Epithelial cell of prostate (primary cell): Measurements from ENCODE around the gene SREBF1.

ENCODE experiments used
- DNase-seq: peaks from one replicate; pipeline ENCODE4 v3.0.0-alpha.2; 2011; ENCODE audit warnings: low read depth, low spot score
- H3K27ac ChIP-seq: fragments of 450-650 bp; 2 replicates; pipeline ENCODE4 v1.5.1; 2017; ENCODE audit warnings: mild to moderate bottlenecking

Gene SREBF1

DNA sequence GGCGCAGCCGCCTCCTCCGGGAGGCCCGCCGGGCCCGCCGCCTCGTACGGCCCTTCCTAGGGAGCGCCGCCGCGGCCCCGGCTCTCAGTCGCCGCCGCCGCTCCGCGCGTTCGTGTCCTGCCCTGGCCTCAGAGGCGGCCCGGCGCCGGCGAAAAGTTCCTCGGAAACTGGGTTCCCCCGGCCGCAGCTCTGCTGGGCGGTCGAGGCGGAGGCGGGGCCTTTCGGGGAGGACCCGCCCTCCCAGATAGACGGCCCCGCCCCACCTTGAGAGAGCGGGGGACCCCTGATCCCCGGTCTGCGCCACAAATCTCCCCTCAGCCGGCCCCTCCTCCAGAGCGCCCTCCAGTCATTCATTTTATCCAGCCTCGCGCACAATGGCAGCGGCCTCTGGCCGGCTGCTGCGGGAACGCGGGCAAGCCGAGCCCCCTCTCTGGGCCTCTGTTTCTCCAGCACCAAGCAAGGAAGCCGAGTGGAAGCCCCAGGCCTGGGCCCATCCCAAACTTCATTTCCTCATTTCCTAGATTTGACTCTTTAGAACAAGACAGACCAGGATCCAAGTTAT, at the start of gene SREBF1:
SREBF1 (minus strand) TSS at position 169 of the 562 bp plus-strand sequence. CDS start 169 bp downstream, outside the sequence.
- no peak for DNase-seq

DNA sequence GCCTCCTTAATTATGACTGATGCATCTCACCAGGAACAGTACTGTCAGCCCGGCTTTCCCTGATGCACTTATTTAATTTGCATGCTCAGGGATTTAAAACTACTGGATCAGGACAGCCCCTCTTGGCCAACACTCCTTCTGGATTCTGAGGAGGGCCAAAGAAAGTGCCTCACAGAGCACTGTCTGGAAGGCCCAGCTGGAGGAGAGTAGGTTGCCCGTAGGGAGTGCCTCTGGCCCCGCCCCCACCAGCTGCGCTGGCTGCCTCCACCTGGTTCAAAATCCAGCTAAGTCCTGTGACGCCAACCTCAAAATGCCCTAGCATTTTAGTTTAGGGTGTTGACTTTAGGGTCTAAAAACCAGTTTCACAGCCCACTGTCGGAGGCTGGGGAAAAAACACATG, 49.4 kb upstream of the SREBF1 start:
- no peak overlapping the region for H3K27ac ChIP-seq

More for the DNA sequence above, at the start of gene SREBF1:
- H3K27ac ChIP-seq = peak within 1 kb of the TSS; percentile 100

DNA sequence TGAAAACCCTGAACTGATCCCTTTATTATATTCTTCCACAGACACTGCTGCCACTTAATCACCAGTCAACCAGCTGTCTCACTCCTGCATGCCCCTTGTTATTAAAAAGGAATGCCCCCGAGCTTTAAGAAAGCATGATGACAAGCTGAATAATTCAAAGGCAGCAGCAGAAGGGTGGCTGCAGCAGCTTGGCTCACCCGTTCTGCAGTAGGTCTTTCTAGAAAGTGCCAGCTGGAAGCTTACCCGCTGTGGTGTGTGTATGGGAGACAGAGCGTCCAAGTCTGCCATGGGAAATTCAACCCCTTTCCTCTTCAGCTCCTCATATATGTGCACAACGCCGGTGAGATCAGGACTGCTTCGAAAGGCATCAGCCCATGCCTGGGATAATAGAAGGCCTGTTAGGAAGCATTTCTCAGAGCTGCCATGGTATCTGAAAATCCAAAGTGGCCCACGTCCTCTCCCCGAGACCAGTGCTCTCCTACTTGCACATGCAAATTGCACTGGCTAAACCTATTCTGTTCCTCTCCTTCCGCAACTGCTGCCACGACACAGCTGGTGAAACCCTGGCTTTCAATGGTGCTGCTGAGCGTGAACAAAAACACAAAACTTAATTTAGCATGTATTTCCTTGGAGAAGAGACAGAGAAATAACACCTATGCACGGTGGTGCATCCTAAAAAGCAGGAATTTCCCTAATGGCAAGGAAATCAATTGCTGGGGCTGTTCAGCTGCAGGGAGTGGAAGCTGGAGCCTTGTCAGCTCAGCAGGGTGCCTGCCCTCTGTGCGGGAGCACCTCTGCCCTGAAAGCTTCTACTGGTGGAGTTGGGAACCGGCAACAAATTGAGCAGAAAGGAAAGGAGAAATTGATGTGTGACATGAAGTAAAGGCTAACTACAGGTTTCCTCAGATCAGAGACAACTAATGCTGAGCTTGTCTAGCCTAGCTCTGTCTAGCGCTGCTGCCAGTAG, 47.9 kb upstream of the SREBF1 start:
- H3K27ac ChIP-seq = no peak overlapping the region

More for the DNA sequence above, 49.4 kb upstream of the SREBF1 start:
- DNase-seq = no peak

DNA sequence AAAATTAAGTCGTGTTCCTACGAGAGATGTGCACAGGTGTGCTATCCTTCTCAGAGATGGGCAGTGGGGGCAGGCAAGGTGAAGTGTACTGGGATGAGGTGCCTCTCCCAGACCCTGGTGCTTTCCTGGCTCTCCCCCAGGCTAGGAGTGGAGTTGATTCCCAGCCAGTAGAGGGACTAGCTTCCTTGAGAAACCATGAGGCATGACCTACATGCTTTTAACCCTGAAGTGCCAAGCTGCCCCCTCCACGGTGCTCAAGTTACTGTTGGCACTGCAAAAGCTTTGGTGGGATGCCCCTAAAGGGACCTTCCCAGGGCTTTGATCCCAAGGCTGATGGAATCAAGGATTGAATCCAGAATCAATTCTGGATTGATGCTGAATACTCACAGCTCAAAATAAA, 47.0 kb upstream of the SREBF1 start:
- no peak for DNase-seq
- H3K27ac ChIP-seq = no peak overlapping the region

More for the DNA sequence above, 47.9 kb upstream of the SREBF1 start:
- DNase-seq = no peak

DNA sequence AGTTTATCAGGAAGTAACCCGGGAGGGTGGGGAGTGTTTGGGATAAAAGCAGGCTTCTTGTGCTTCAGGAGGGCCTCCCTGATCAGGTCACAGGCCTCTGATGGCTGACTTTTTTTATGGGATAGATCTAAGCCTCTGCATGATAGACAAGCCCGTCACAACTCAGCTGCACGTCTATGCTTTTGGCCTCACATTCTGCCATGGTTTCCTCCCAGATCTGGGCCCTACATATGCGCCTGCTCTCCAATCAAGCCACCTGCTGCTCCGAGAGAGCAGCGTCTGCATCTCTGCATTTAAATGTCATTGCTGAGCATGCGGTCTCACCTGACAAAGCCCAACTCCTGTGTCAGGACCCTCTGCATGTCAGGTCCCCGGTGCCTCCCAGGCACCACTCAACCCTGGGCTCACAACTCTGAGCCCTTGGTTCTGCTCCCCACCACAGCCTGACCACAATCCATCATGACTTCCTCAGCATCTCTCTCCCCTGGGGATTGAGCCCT, 45.3 kb upstream of the SREBF1 start:
- no peak overlapping the region for H3K27ac ChIP-seq
- no peak for DNase-seq

DNA sequence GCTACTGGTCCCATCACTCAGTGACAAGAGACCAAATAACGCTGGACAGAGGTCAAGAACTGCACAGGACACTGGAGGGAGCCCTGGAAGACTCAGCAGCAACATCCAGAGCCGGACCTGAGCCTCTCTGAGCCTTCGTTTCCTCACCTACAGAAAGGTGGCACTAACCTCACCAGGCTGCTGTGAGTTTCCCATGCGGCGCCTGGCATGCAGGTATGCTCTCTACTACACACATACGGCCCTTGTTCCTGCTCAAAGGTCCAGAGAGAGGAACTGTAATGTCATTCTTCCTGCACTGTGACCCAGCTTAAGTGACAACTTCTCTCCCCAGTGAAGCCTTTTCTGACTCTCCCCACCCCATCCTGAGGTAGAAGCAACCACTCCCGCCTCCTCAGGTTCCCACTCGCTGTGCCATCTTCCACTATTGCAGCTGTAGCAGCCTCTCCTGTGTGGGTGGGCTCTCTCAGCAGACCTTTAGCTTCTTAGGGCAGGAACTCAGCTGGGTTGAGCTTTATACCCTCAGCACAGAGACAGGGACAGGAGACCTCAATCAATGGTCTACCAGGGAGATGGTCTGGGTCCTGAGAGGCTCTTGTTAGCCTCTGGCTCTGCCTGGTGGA, 43.9 kb upstream of the SREBF1 start:
- no peak for DNase-seq
- no peak overlapping the region for H3K27ac ChIP-seq

DNA sequence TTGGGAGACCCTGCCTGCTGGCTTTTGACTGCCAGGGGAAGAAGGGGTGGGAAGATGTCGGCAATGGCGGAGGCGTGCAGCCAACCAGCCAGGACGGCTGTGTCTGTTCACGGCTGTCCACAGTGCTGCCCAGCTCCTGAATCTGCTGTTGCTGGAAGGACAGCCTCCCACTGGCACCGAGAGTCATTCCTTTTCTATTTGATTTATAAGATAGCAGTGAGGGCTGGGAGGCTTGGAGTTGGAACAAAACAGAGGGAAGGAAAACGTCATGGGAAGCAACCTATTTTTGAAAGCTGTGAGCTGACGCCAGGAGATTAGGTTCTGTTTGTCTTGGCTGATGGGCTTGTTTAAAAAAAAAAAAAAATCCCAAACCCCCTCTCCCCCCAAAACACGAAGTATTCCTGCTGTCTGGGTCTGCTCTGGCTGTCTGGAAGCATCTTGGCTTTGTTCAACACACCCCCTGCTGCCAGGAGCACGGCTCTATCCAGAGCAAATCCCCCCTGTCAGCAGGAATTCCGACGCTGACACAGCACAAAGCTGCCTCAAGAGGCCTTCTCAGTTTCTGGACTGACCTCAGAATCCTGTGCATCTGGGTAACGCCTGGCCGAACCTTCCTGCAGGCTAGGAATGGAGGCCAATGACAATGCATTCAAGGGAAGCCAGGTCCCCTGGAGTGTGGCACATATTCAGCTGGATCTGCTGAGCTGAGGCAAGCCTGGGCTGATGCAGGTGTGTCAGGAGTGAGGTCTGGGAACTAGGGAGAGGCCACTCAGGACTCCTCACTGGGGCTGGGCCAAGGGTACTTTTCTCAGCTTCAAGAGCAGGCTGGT, 41.0 kb upstream of the SREBF1 start:
- DNase-seq = no peak
- peak overlapping the region; percentile 17 for H3K27ac ChIP-seq

DNA sequence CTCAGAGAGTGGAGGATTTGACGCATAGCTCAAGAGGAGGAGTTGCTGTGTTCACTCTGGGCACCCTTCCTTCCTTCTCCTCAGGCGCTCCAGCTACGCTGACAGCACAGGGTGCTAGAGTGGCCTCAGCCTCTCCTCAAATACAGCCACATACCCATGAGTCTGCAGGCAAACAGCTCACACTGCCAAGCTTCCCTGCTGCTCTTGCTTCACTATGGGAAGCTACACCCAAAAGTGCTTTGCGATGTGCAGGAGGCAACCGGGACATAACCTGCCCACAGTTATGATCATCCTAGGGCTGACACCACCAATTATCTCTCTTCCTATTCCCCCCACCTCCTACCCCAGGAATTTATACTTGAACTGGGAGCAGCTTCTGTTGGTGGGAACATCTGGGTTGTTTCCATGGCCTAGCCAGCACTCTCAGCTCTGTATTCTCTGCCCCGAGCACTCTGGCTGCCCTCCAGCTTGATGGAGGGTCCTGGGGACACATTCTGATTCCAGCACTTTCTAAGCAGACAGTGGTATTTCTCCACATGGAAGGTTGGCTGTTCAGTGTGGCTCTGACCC, 40.3 kb upstream of the SREBF1 start:
- peak overlapping the region; percentile 17 for H3K27ac ChIP-seq
- DNase-seq = no peak

DNA sequence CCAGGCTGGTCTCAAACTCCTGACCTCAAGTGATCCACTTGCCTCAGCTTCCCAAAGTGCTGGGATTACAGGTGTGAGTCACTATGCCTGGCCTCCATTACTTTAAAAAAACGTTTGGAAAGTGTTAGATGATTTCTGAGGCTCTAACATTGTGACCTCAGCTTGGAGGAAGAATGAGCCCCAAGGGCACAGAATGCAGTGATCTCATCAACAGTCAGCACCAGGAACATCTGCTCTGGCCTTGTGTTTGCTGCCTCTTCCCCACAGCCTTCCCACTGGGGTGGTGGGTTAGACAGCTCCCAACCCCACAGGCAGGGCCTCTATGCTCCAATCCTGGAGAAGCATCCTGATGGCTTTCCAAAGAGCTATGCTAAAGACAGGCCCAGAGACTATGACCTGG, 37.7 kb upstream of the SREBF1 start:
- DNase-seq = peak; percentile 57
- peak overlapping the region; percentile 34 for H3K27ac ChIP-seq

DNA sequence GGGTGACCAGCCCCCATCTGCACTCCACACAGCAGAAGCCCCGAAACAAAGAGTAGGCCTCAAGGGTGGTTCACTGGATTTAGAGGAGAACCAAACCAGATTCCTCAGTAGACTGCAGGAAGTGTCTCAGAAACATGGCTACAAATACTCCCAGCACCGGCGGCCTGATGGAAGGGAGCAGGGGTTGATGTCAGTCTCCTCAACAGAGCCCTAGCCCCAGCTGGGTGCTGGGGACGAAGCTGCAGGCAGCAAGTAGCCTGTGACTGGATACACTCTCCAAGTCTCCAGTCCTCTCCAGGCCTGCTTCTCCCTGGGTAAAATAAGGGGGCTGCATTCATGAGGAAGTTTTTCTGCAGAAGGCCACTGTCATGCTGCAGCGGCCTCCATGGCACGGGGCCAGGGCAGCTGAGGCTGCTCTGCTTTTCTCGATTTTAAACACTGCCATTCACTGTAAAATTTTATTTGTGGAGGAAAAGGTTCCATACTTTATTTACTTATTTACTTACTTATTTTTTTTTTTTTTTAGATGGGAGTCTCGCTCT, 36.7 kb upstream of the SREBF1 start:
- no peak for DNase-seq
- no peak overlapping the region for H3K27ac ChIP-seq

DNA sequence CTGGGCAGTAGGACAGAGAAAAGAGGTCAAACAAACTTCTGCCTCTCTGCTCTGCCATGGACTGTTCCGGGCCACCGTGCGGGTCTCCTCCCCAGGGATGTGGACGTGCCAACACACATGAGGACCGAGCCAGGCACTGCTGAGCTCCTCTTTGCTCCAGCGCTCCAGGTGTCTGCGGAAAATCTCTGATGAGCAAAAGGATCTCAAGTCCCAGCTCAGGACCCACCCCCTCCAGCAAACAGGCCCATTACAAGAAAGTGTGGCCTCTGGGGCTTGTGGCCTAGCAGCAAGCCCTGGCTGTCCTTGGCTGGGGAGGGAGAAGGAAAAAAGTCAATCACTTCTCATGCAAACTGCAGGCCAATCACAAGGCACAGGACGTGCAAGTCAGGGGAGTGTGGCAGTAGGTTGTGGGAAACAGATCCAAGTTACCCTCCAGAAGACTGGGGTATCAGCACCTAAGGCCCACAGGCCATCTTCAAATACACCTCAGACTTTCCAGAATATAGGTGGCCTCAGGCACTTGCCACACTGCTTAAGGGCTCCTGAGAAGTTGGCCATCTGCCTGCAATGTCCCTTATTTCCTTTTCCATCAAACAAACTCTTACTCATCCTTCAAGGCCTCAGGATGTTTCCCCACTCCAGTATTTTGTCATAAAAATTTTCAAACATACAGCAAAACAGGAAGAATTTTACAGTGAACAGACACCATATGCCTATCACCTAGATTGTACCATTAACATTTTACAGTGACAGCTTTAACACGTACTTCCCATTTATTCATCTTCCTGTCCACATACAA, 36.0 kb upstream of the SREBF1 start:
- DNase-seq = no peak
- no peak overlapping the region for H3K27ac ChIP-seq

DNA sequence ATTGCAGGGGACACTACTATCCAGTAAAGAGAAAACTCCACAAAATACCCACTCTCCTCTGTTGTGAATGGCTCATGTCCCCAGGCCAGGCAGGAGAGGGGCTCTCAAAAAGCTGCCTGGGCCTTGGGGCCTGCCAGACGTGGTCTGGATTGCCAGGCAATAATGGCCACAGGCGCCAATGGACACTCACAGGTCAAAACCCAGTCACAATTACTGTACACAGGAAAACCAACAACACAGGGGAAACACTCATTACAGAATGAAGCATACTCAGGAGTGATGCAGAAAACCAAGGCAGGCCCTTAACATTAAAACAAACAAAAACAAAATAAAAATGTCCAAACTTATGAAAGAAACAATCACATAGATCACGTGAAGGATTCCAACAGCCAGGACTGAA, 35.1 kb upstream of the SREBF1 start:
- DNase-seq = no peak

DNA sequence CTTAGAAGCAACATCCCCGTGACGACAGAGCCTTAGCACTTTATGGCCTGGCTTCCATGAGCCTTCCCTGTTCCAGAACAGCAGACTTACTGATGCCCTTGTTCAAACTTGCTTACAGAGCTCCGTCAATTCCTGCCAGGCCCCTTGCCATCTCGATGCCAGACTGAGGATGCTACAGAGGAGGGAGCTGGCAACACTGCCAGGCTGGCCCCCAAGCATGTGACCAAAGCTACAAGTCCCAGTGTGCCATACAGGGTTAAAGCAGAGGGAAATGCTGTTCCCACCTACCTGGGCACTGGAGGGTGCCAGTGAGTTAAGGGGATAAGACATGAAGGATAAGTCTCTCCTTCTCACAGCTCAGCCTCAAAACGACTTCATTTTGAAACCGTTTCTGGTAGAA, 33.5 kb upstream of the SREBF1 start:
- H3K27ac ChIP-seq = no peak overlapping the region
- DNase-seq = no peak

More for the DNA sequence above, 35.1 kb upstream of the SREBF1 start:
- no peak overlapping the region for H3K27ac ChIP-seq

DNA sequence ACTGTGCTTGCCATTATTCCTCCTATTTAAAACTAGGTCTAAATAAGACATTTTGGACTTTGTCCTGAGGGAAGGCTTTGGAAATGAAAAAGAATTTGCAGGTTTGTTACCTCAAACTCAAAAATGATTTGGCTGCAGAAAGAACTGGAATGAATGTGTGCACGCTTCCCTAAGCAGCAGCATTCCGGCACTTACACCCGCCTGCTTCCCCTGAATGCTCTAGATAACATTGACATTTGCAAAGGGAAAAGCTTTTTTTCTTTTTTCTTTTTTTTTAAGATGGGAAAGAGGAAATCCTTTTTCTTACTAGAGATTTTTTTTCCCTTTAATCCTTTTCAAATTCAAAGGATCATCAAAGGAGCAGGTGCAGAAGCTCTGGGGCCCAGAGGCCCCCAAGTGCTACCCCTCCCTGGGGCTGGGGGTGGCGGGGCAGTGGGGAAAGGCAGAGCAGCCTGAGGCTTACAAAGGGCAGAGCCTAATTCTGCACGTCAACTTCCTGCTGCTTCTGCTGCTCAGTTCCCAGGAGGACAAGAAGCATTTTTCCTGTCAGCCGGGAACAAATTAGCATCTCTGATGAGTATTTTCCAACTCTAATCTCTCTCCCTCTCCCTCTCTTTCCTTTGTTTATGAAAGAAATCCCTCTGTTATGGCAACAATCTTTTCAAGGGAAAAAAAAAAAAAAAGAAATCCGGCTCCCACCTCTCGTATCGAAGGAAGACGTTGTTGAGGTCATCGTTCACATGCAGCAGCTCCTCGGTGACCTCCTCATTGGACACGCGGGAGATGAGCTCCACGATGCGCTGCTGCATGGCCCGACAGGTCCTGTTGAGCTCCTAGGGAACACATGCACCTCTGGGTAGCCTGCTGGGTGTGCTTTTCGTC, 32.1 kb upstream of the SREBF1 start:
- no peak overlapping the region for H3K27ac ChIP-seq
- DNase-seq = no peak

DNA sequence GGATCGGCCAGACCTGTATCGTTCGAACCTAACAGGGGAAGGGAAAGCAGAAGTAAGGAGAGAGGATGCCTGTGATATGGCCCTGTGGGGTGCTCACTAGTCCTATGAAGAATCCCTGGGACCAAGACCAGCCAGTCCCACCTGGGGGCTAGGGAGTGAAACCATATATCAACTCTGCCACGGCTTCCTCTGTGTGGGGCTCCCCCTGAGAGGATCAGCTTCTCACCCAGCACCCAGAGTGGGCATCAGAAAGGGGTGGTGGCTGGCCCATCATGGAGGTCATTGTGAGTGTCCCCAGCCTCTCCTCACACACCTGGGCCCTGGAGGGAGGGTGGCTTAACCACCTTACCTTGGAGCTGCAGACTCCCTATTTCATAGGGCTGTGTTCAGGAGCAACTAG, 30.1 kb upstream of the SREBF1 start:
- no peak overlapping the region for H3K27ac ChIP-seq
- DNase-seq = no peak

DNA sequence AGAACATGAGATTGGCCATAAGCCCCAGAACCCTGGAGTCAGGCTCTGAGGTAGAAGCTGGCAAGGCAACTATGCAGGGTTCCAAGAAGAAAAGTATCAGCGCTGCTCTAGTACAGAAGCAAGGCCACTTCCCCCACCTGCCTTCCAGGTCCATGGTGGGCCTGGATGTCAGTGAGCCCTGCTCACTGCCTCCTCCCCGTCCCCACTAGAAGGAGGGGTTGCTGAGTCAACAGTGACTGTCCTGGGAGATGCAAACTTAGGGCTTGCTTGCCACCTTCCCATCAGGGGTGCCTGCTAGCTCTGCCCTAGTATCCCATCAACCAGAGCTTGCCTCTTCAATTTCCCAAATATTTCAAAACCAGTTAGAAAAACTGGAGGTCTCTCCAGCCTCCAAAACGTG, 29.6 kb upstream of the SREBF1 start:
- DNase-seq = no peak
- no peak overlapping the region for H3K27ac ChIP-seq

DNA sequence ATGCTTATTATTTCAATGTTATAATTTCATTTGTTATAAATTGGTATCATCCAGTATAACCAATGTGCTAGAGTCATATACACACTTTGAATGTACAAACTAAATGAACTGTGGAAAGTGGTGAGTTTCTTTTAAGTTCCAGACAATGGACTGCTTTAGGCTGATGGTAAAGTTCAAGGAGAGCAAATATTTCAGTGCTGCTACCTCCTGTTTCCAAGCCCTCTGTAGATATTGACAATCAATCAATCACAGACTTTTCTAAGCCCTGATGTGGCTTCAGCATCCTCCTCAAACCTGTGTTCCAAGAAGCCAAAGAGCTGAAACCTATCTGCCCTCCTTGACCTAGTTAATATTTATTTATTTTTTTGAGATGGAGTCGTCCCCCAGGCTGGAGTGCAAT, 28.2 kb upstream of the SREBF1 start:
- no peak for DNase-seq
- H3K27ac ChIP-seq = no peak overlapping the region

DNA sequence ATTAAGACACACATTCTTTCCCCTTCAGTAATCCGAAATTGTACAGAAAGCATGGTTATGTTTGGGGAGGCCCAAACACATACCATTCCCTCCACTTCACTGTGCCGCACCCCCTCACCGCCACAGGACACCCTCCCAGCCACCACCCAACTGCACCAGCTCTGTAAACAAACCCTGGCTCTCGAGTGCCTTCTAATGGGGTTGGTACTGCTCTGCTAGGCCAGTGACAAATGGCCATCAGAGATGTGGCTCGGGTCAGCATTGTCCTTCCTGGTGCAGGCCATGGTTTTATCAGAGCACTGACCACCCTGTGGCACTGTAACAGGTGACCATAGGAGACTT, 24.0 kb upstream of the SREBF1 start:
- H3K27ac ChIP-seq = no peak overlapping the region
- DNase-seq = no peak
